ENCODE measurements around the gene BPIFB3. TPM values are rescaled to one million over a fixed set of nuclear protein-coding genes. Genes with fewer than 3 reads are reported as not detected.

BPIFB3 gene
- total and polyA plus RNA-seq, 2 of the 4 experiments (the other 2 are of a cell fraction): not detected

GRCh38 chr20:33069673-33070072, 16.0 kb downstream of the BPIFB3 start:
- Histone ChIP-seq H2BK120ac (ENCODE audit: low read depth, low read length) (no peak overlapping the region), H4K91ac (ENCODE audit: insufficient read depth, low read depth, low read length) (no peak overlapping the region), H2BK20ac (ENCODE audit: low read depth, low read length) (no peak overlapping the region), H3K14ac (replicated peaks; ENCODE audit: low read depth, low read length) (no peak overlapping the region), H2AK5ac (ENCODE audit: low read depth, low read length) (no peak overlapping the region), H2AFZ (replicated peaks; ENCODE audit: low read length, poor library complexity) (no peak overlapping the region), H4K20me1 (ENCODE audit: insufficient read depth, low read length) (no peaks in the 10 kb centered on the region; the same call in 1 of the 2 replicates), H3K56ac (ENCODE audit: extremely low read depth, insufficient read depth, low read length) (no peak overlapping the region), H2BK15ac (ENCODE audit: low read depth, low read length) (no peak overlapping the region), H3K4me3 (ENCODE audit: insufficient read depth, low read depth, low read length) (no peak overlapping the region), H2BK5ac (ENCODE audit: low read depth, low read length, poor library complexity, severe bottlenecking) (no peak overlapping the region), H3K27ac (ENCODE audit: insufficient read depth, low read length) (no peak overlapping the region), H3K36me3 (ENCODE audit: control insufficient read depth, insufficient read depth, low read length) (no peaks in the 10 kb centered on the region), H3K4me1 (ENCODE audit: control insufficient read depth, insufficient read depth, low read length) (no peaks in the 10 kb centered on the region), H3K9ac (ENCODE audit: low read depth, low read length) (no peak overlapping the region), H3K4me2 (ENCODE audit: low read depth, low read length) (no peak overlapping the region), H4K5ac (ENCODE audit: low read depth, low read length) (no peak overlapping the region), H3K4ac (ENCODE audit: low read depth, low read length) (no peak overlapping the region), H3K18ac (ENCODE audit: low read depth, low read length) (no peak overlapping the region), H3K9me1 (ENCODE audit: insufficient read depth, low read length) (no peaks in the 10 kb centered on the region), H3K27me3 (ENCODE audit: control insufficient read depth, insufficient read depth, low read length) (peaks cover 10% of the 10 kb centered on the region), H3K9me3 (ENCODE audit: control insufficient read depth, insufficient read depth, low read length) (no peaks in the 10 kb centered on the region), H3K79me1 (ENCODE audit: low read depth in 1 of 2, low read length in 2 of 2) (no peaks in the 10 kb centered on the region), H4K8ac (ENCODE audit: low read depth in 2 of 2, low read length in 2 of 2) (no peak overlapping the region), H3K23ac (ENCODE audit: low read depth, low read length) (no peak overlapping the region), H2AK9ac (replicated peaks; ENCODE audit: low read depth, low read length, poor library complexity) (no peak overlapping the region)
- in situ Hi-C loops (cut with MboI; ENCODE audit: low sequenced_read_pairs) (no loop called here), dilution Hi-C loops (cut with HindIII; ENCODE audit: low sequenced_read_pairs, unreplicated experiment) (no loop called here), intact Hi-C loops (cut with micrococcal nuclease) (no loop called here)
- ChIA-PET POLR2A (ENCODE audit: unreplicated experiment) (no interaction called here), CTCF (no interaction called here)
- DNase-seq (no peak), ATAC-seq (ENCODE audit: low read depth) (no peak)
- WGBS, 2 experiments (ENCODE audit: extremely low coverage in 2 of 2, insufficient read length in 1 of 2): 80% methylated on average over 1 of the region's 9 CpGs; no CpG with 5 or more reads in 1 of the 2 experiments
- TF ChIP-seq USF2 (IDR thresholded peaks at IDR 0.05; ENCODE audit: low read depth, low read length) (no peak), RFX5 (IDR thresholded peaks at IDR 0.05; ENCODE audit: low read depth, low read length) (no peak), RCOR1 (IDR thresholded peaks at IDR 0.05; ENCODE audit: insufficient replicate concordance, low read length) (no peak), CHD1 (IDR thresholded peaks at IDR 0.05; ENCODE audit: low read depth, low read length) (no peak), FOS (IDR thresholded peaks at IDR 0.05; ENCODE audit: low read depth, low read length) (no peak), CTCF (conservative IDR thresholded peaks at IDR 0.05; ENCODE audit: low read depth, low read length) (no peak), SMC3 (IDR thresholded peaks at IDR 0.05; ENCODE audit: low read depth, low read length) (no peak), MAFK (IDR thresholded peaks at IDR 0.05; ENCODE audit: low read depth, low read length) (no peak), MXI1 (IDR thresholded peaks at IDR 0.05; ENCODE audit: borderline replicate concordance, low read depth, low read length) (no peak), POLR2A (IDR thresholded peaks at IDR 0.05; ENCODE audit: low read depth, low read length) (no peak), RAD21 (IDR thresholded peaks at IDR 0.05; ENCODE audit: low read length) (no peak), NFE2L2 (IDR thresholded peaks at IDR 0.05; ENCODE audit: low read depth, low read length) (no peak), CEBPB (IDR thresholded peaks at IDR 0.05; ENCODE audit: low read depth, low read length) (no peak), MAZ (IDR thresholded peaks at IDR 0.05; ENCODE audit: borderline replicate concordance, low read depth, low read length) (no peak), BHLHE40 (IDR thresholded peaks at IDR 0.05; ENCODE audit: low read depth, low read length) (no peak)
- no TSS peak for BruUV-seq (replicated peaks)

All from IMR-90 (cell line).